ENCODE data around the gene TMEM92.

GRCh38 chr17:50280068-50280467 lies 5.8 kb downstream of the TMEM92 start:
- no peak for TF ChIP-seq CTCF (IDR thresholded peaks at IDR 0.05)
- no peak for TF ChIP-seq POLR2A (IDR thresholded peaks at IDR 0.05)

Measured in esophagus squamous epithelium (tissue), 4 donors.